HCT116 (cell line): ENCODE results near the gene TATDN2. TPM values are rescaled to one million over a fixed set of nuclear protein-coding genes. Genes with fewer than 3 reads are reported as not detected.

Experiments used
- ATAC-seq: fragments of 200-7000 bp; cut with Tn5 transposase; 2 replicates; pipeline ENCODE4 v1.9.1; 2020; ENCODE audit warnings: mild to moderate bottlenecking, moderate library complexity
- BruUV-seq: library from RNA; stranded (reverse); fragments of 400-500 nt; replicated peaks from 2 replicates; lab custom pipeline; 2021; lab: Mats Ljungman, UMichigan
- CTCF ChIA-PET: fragments of 300-600 bp; sonication (Branson Sonifier 250); formaldehyde crosslinking; loops from one replicate; lab custom pipeline; 2021; ENCODE audit warnings: antibody characterized with exemption; lab: Charles Lee
- POLR2A ChIA-PET: fragments of 300-600, 350-600 bp; sonication (Branson Sonifier 250); formaldehyde crosslinking; loops from one replicate; lab custom pipeline; 2021; ENCODE audit warnings: antibody characterized with exemption; lab: Charles Lee
- RAD21 ChIA-PET, 2 experiments: fragments of 300-600 bp; sonication (Branson Sonifier 250); formaldehyde crosslinking; loops; one replicate each; lab custom pipeline; 2023; ENCODE audit warnings: low total read pairs in 2 of 2; ENCODE audit not compliant: uncharacterized antibody in 2 of 2, unreplicated experiment in 2 of 2, low non-redundant PET in 1 of 2; lab: Charles Lee
- DNase-seq: peaks from one replicate; pipeline ENCODE4 v3.0.0-alpha.2; 2010; ENCODE audit warnings: low read depth, low spot score
- H2AFZ ChIP-seq: fragments of 200-600 bp; shearing (Covaris generic), sonication (generic); 2 replicates; pipeline ENCODE4 v1.6.1; 2017; ENCODE audit warnings: low read depth, mixed run types, mixed read lengths, antibody characterized with exemption, low read length; ENCODE audit not compliant: poor library complexity, severe bottlenecking
- H3K27ac ChIP-seq: 2 replicates; pipeline ENCODE4 v1.5.1; 2012; ENCODE audit warnings: low read depth, low read length
- H3K27me3 ChIP-seq: fragments of 200-600 bp; sonication (generic); 2 replicates; pipeline ENCODE4 v1.6.1; 2016; ENCODE audit warnings: mixed run types, low read length, mixed read lengths; ENCODE audit not compliant: insufficient read depth
- H3K36me3 ChIP-seq, 2 experiments: fragments of 200-500 bp in 1 of 2; fragments of 200-600 bp in 1 of 2; sonication (Bioruptor generic) in 1 of 2; sonication (generic) in 1 of 2; 2 replicates each; pipeline versions ENCODE4 v1.5.1 to v1.6.1; 2014 to 2016; ENCODE audit warnings: low read length in 2 of 2, inconsistent platforms in 1 of 2, mixed read lengths in 1 of 2, mixed run types in 1 of 2; ENCODE audit not compliant: insufficient read depth in 2 of 2, control insufficient read depth in 1 of 2
- H3K4me1 ChIP-seq, 2 experiments: fragments of 200-600 bp in 1 of 2; sonication (generic) in 1 of 2; 2 replicates each; pipeline versions ENCODE4 v1.5.1 to v1.6.1; 2012 to 2017; ENCODE audit warnings: low read length in 2 of 2, inconsistent platforms in 1 of 2, mild to moderate bottlenecking in 1 of 2, mixed read lengths in 1 of 2, mixed run types in 1 of 2, moderate library complexity in 1 of 2; ENCODE audit not compliant: insufficient read depth in 2 of 2, control insufficient read depth in 1 of 2
- H3K4me2 ChIP-seq: fragments of 200-600 bp; sonication (generic); 2 replicates; pipeline ENCODE4 v1.6.1; 2017; ENCODE audit warnings: mixed run types, low read length, mixed read lengths
- H3K4me3 ChIP-seq, 2 experiments: fragments of 200-600 bp in 1 of 2; sonication (generic) in 1 of 2; replicated peaks in 1 of 2; 2 replicates each; pipeline ENCODE4 v1.5.1; 2011 to 2016; ENCODE audit warnings: low read length in 2 of 2, control low read depth in 1 of 2, low read depth in 1 of 2, mild to moderate bottlenecking in 1 of 2, mixed read lengths in 1 of 2, mixed run types in 1 of 2
- H3K79me2 ChIP-seq: fragments of 200-600 bp; sonication (generic); 2 replicates; pipeline ENCODE4 v1.6.1; 2017; ENCODE audit warnings: mild to moderate bottlenecking, mixed run types, low read length, moderate library complexity, mixed read lengths; ENCODE audit not compliant: insufficient read depth
- H3K9ac ChIP-seq: fragments of 200-600 bp; sonication (generic); 2 replicates; pipeline ENCODE4 v1.6.1; 2016; ENCODE audit warnings: low read length, mixed read lengths
- H3K9me2 ChIP-seq: fragments of 200-600 bp; sonication (generic), shearing (Covaris generic); 2 replicates; pipeline ENCODE4 v1.6.1; 2017; ENCODE audit warnings: mixed run types, mild to moderate bottlenecking, moderate library complexity; ENCODE audit not compliant: insufficient read depth
- H3K9me3 ChIP-seq, 2 experiments: fragments of 200-500 bp in 1 of 2; fragments of 200-600 bp in 1 of 2; sonication (Bioruptor generic) in 1 of 2; sonication (generic) in 1 of 2; 2 replicates each; pipeline ENCODE4 v1.6.1; 2014 to 2017; ENCODE audit warnings: low read length in 2 of 2, mixed read lengths in 2 of 2, inconsistent platforms in 1 of 2, low read depth in 1 of 2, mild to moderate bottlenecking in 1 of 2, mixed run types in 1 of 2, moderate library complexity in 1 of 2; ENCODE audit not compliant: control insufficient read depth in 1 of 2, insufficient read depth in 1 of 2
- H4K20me1 ChIP-seq: fragments of 200-600 bp; sonication (generic), shearing (Covaris generic); 2 replicates; pipeline ENCODE4 v1.6.1; 2017; ENCODE audit warnings: mixed run types, mild to moderate bottlenecking, moderate library complexity; ENCODE audit not compliant: insufficient read depth
- CEBPB ChIP-seq: IDR thresholded peaks from 2 replicates; pipeline ENCODE4 v1.6.1; 2012; ENCODE audit warnings: low read depth
- EZH2 ChIP-seq: fragments of 200-600 bp; sonication (generic); IDR thresholded peaks from 2 replicates; pipeline ENCODE4 v1.6.1; 2017; ENCODE audit warnings: antibody characterized with exemption, mixed run types
- EZH2phosphoT487 ChIP-seq: fragments of 200-600 bp; IDR thresholded peaks from 2 replicates; pipeline ENCODE4 v1.6.1; 2018; ENCODE audit warnings: antibody characterized with exemption, borderline replicate concordance
- POLR2AphosphoS5 ChIP-seq: IDR thresholded peaks from 2 replicates; pipeline ENCODE4 v1.6.1; 2011; ENCODE audit warnings: mild to moderate bottlenecking, low read depth, low read length, moderate library complexity
- ZFX ChIP-seq: fragments of 450-650 bp; IDR thresholded peaks from 2 replicates; pipeline ENCODE4 v1.6.1; 2017
- ZNF274 ChIP-seq: fragments of 200-500 bp; sonication (Bioruptor generic); IDR thresholded peaks from 2 replicates; pipeline ENCODE4 v1.6.1; 2014; ENCODE audit warnings: mild to moderate bottlenecking, low read depth, low read length, inconsistent platforms
- intact Hi-C: fragments of 100-400 bp; cut with micrococcal nuclease; formaldehyde crosslinking; loops from 2 replicates; pipeline ENCODE4 v1.10.0; 2022
- total RNA-seq: library from RNA; stranded (reverse); gene quantifications from one replicate; pipeline ENCODE4 v1.2.1, GENCODE V29; 2021; ENCODE audit not compliant: unreplicated experiment
- TF ChIP-seq, protein P1 (sequence below): IDR thresholded peaks from 2 replicates; pipeline ENCODE4 v1.6.1; 2011; ENCODE audit warnings: mild to moderate bottlenecking, low read length, moderate library complexity; ENCODE audit not compliant: insufficient replicate concordance; ENCODE audit errors: extremely low read depth
- TF ChIP-seq, protein P2 (sequence below), 3 experiments: fragments of 200-600 bp in 1 of 3; sonication (generic) in 1 of 3; IDR thresholded peaks in 2 of 3; conservative IDR thresholded peaks in 1 of 3; 2 replicates each; pipeline ENCODE4 v1.5.1; 2012 to 2017; ENCODE audit warnings: low read depth in 2 of 3, low read length in 2 of 3, antibody characterized with exemption in 1 of 3, borderline replicate concordance in 1 of 3, control low read depth in 1 of 3, mild to moderate bottlenecking in 1 of 3, mixed read lengths in 1 of 3, mixed run types in 1 of 3, moderate library complexity in 1 of 3; ENCODE audit not compliant: insufficient read depth in 1 of 3
- TF ChIP-seq, protein P3 (sequence below): IDR thresholded peaks from 2 replicates; pipeline ENCODE4 v1.6.1; 2012

Gene TATDN2
- total RNA-seq, 1 experiment from 2014 or later = 26.8 TPM

DNA sequence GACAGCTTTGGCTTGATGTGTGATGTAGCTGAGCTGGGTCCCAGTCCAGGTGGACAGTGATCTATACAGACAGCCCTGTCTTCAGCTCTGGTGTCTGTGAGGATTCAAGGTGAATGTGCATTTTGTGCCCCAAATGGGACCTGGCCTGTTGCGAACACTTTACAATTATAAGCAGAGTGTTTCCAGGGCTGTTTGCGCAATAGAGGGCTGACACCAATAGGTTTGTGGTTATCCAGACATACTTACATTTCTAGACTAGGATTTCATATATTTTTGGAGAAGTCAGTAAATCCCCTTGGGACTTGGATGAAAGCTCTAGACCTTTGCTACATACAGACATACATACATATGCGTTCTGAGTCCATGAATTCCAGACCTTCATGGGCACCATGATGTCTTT, 4.2 kb upstream of the TATDN2 start:
- Histone ChIP-seq H3K36me3 (0 out of 4 replicates have a peak, but pooled peaks cover 0 to 4% of the 10 kb centered on the region in 2 experiments), H3K27ac (no peak overlapping the region), H3K9me3 (peaks cover 6 to 23% of the 10 kb centered on the region in 2 experiments; a peak in 2 of 4 replicates), H3K4me1 (peaks cover 4 to 7% of the 10 kb centered on the region in 2 experiments; a peak in 3 of 4 replicates), H3K9me2 (no peaks in the 10 kb centered on the region), H3K27me3 (no peaks in the 10 kb centered on the region), H2AFZ (no peak overlapping the region), H3K79me2 (peaks cover 5% of the 10 kb centered on the region; the same call in 1 of the 2 replicates), H3K4me3 (no peak overlapping the region), H4K20me1 (no peaks in the 10 kb centered on the region), H3K9ac (no peak overlapping the region), H3K4me2 (no peak overlapping the region)
- no TSS peak for BruUV-seq
- ATAC-seq (no peak), DNase-seq (no peak)
- ChIA-PET POLR2A (no interaction called here), RAD21 (no interaction called here), CTCF (no interaction called here)
- intact Hi-C loops = no loop called here
- TF ChIP-seq, protein P1, sequence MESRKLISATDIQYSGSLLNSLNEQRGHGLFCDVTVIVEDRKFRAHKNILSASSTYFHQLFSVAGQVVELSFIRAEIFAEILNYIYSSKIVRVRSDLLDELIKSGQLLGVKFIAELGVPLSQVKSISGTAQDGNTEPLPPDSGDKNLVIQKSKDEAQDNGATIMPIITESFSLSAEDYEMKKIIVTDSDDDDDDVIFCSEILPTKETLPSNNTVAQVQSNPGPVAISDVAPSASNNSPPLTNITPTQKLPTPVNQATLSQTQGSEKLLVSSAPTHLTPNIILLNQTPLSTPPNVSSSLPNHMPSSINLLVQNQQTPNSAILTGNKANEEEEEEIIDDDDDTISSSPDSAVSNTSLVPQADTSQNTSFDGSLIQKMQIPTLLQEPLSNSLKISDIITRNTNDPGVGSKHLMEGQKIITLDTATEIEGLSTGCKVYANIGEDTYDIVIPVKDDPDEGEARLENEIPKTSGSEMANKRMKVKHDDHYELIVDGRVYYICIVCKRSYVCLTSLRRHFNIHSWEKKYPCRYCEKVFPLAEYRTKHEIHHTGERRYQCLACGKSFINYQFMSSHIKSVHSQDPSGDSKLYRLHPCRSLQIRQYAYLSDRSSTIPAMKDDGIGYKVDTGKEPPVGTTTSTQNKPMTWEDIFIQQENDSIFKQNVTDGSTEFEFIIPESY = no peak
- no peak for TF ChIP-seq ZNF274
- TF ChIP-seq, protein P2, sequence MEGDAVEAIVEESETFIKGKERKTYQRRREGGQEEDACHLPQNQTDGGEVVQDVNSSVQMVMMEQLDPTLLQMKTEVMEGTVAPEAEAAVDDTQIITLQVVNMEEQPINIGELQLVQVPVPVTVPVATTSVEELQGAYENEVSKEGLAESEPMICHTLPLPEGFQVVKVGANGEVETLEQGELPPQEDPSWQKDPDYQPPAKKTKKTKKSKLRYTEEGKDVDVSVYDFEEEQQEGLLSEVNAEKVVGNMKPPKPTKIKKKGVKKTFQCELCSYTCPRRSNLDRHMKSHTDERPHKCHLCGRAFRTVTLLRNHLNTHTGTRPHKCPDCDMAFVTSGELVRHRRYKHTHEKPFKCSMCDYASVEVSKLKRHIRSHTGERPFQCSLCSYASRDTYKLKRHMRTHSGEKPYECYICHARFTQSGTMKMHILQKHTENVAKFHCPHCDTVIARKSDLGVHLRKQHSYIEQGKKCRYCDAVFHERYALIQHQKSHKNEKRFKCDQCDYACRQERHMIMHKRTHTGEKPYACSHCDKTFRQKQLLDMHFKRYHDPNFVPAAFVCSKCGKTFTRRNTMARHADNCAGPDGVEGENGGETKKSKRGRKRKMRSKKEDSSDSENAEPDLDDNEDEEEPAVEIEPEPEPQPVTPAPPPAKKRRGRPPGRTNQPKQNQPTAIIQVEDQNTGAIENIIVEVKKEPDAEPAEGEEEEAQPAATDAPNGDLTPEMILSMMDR (IDR thresholded peaks at IDR 0.05 in 2 of 3, conservative IDR thresholded peaks at IDR 0.05 in 1 of 3; ENCODE audit: borderline replicate concordance in 1 of 3, insufficient read depth in 1 of 3, low read depth in 2 of 3, low read length in 2 of 3) = no peak
- TF ChIP-seq CEBPB = no peak
- TF ChIP-seq ZFX = no peak
- no peak for TF ChIP-seq EZH2phosphoT487
- TF ChIP-seq, protein P3, sequence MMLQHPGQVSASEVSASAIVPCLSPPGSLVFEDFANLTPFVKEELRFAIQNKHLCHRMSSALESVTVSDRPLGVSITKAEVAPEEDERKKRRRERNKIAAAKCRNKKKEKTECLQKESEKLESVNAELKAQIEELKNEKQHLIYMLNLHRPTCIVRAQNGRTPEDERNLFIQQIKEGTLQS = no peak
- TF ChIP-seq EZH2 = no peak
- no peak for TF ChIP-seq POLR2AphosphoS5
